GM12892 (cell line): Measurements from ENCODE around the gene TNK2.

Source experiments
- POLR2A ChIP-seq: IDR thresholded peaks from 2 replicates; pipeline ENCODE4 v1.6.1; 2011; ENCODE audit warnings: low read depth, low read length, control low read depth
- POLR2AphosphoS5 ChIP-seq: IDR thresholded peaks from 2 replicates; pipeline ENCODE4 v1.6.1; 2011; ENCODE audit warnings: low read depth, low read length, control low read depth

- TF ChIP-seq POLR2A: no peak
- no peak for TF ChIP-seq POLR2AphosphoS5
These were observed 41.5 kb downstream of the TNK2 start for GRCh38 chr3:195866686-195867511.
